Measurements from ENCODE around the gene HIPK2.

Gene HIPK2

DNA sequence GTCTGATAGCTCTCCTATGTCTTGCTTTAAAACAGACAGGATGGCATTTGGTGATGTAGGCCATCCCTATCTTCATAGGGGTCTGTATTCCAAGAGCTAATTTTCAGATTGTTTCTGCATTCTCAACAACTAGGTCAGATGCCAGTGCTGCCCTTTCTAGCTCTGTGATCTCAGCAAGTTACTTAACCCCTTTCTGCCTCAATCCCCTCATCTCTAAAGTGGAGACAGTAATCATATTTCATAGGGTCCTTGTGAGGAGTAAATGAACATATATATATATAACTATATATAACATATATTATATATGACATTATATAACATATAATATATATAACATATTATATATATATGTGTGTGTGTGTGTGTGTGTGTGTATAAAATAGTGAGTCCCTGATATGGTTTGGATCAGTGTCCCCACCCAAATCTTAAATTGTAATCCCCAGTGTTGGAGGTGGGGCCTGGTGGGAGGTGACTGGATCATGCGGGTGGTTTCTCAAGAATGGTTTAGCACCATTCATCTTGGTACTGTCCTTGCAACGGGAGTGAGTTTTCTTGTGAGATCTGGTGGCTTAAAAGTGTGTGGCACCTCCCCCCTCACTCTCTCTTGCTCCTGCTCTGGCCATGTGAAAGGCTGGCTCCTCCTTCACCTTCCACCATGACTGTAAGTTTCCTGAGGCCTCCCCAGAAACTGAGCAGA, 45.2 kb downstream of the HIPK2 start:
- no peak for DNase-seq

DNA sequence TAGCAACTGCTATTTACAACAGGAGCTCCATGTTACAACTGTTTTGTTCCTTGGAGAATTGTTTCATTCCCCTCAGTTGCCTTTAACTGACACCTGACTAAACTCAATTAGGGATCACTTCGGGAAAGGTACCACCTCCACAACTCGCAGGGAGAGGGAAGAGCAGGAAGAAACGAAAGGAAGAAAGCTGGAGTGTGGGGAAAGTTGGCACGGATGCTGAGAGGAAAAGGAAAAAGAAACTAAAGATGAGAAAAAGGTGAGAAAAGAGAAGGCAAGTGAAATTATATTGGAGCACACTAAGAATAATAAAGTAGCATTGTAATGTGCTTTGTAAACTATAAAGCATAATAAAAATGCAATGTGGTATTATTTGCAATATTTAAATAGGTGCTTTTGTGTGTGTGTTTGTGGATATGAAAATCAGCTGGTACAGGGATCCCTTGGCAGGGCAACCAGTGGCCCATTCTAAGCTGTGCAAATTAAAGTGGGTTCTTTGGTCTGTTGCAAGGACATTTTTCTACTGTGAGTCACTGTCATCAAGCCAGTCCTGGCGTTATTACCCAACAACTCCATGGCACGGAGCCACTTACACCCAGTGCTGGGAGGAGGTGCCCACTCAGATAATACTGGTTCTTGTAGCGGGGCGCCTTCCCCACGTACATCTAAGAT, 45.9 kb downstream of the HIPK2 start:
- DNase-seq, result no peak

DNA sequence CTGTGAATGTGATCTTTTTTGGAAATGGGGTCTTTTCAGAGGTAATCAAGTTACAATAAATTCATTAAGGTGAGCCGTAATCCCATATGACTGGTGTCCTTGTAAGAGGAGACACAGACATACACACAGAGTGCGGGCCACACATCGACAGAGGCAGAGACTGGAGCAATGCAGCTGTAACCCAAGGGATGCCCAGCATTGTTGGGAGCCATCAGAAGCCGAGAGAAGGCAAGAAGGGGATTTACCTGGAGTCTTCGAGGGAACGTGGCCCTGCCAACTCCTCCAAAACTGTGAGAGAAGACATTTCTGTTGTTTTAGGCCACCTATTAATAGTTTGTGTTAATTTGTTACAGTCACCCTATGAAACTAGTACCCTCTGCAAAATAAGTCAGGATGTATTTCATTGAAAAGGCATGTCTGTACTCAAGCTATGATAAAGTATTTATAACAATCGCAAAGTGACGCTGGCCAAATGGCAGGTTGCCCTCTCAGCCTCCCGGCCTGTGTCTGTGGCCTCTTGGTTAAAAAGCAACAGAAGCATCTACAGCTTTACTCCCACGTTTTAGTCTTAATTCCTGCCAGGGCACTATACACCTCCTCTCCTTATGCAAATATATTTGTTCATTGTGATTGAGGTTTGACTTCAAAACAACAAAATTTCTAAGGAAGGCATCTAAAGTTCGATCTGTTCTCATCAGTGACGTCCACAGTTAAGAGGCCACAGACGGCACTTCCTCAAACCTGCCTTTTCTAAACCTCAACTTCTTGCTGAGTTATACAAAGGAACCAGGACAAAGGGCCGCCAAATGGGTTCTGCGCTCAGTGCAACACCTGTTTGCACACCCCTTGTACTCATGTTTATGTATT, 46.8 kb downstream of the HIPK2 start:
- DNase-seq, result no peak

DNA sequence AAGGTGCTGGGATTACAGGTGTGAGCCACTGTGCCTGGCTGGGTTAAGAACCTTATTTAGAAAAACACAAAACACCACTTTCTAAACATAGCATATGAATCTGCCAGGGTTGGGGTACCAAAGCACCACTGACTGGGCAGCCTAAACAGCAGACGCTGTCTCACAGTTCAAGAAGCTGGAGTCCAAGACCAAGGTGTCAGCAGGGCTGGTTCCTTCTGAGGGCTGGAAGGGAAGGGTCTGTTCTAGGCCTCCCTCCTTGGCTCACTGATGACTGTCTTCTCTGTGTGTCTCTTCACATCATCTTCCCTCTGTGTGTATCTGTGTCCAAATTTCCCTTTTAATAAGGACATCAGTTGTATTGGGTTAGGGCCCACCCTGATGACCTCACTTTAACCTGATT, 49.6 kb downstream of the HIPK2 start:
- DNase-seq, result no peak

DNA sequence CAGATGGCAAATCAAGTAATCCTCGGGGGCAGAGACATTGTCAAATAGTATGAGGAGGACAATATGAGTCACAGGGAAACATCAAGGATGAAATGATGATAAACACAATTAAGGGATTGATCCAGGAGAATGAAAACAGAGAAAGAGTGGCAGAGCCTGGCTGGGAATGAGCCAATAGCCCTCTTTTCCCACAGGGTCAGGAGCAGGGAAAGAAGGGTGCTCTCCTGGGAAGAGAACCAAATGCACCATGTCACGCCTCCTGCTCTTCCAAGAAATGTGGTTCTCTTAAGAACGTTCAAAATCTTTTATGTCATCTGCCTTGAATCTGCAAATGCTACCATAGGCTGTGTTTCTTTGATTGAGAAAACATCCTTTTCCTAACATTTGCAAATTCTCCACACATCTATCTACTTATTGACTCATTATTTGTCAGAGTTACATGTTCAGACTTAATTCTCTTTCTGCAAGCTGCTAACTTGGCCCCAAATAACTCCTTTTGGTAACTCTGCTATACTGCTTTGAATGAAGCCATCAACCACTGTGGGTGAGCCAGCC, 50.6 kb downstream of the HIPK2 start:
- no peak for DNase-seq

DNA sequence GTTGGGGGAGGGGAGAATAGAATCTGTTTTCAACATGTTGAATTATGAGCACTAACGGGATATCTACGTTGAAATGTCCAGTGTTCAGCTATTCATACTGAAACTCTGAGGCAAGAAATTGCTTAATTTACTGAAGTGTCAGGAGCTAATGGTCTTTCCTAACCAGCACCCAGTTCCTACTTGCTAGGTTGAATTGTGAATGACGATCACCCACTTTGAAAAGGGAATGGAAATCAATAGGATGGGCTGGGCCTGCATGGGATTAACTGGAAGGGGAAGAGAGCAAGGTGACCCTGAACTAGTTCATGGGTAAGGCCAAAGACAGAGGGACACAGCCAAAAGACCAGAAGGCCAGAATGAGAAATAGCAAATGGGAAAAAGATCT, 51.3 kb downstream of the HIPK2 start:
- DNase-seq, result no peak

DNA sequence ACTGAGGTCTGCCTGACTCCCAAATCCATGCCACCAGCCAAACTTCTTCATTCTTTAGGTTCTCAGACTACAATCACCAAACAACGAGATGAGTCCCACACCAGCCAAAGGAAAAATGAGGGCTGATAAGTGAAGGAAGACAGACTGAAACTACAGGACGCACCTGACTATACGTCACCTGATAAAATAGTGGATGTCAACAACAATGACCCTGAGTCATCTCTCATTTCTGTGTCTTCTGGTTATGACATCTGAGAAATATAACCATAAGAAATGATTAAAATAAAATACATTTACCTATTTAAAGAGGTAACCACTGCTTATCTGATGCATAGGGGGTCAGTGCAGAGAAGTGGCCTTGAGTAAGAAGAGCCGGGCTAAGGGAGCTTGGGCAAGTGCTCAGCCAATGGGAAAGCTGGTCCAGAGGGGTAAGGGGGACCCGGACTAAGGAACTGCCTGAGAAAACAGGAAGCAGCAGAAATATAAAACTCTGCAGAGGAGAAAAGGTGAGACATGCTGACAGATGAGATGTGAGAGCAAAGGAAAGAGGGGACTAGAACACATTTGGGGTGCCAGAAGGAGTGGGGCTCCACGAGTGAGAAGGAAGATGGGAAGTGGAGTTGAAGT, 51.8 kb downstream of the HIPK2 start:
- no peak for DNase-seq

DNA sequence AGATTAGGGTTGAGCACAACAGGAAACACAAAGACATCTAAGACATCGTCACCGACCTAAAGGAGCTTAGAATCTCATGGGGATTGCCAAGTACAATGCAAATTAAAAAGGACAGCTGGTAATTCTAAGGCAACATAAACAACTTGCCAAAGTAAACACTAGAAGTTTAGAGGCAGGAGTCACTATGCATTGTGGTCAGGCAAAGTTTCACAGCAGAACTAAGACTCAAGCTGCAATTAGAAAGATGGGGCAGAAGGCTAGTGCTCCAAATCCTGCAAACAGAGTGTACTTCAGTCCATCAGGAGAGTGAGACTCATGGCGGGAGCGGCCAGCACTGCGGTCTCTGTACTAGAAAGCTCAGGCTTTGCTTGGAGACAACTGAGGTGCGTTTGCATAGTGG, 52.7 kb downstream of the HIPK2 start:
- no peak for DNase-seq

DNA sequence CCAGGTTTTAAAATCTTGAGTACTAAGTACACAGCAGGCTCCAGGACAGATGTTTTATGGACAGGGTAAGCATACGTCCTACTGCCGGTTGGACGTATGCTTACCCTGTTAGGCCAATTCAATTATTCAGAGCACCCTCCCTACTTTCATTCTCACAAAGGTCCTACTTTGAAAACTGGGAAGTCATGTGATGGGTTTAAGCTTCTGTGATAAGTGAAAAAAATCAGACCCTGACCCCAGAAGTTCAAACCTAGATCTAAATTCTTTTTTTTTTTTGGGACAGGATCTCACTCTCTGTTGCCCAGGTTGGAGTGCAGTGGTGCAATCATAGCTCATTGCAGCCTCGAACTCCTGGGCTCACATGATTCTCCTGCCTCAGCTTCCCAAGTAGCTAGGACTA, 55.2 kb downstream of the HIPK2 start:
- DNase-seq, result no peak

DNA sequence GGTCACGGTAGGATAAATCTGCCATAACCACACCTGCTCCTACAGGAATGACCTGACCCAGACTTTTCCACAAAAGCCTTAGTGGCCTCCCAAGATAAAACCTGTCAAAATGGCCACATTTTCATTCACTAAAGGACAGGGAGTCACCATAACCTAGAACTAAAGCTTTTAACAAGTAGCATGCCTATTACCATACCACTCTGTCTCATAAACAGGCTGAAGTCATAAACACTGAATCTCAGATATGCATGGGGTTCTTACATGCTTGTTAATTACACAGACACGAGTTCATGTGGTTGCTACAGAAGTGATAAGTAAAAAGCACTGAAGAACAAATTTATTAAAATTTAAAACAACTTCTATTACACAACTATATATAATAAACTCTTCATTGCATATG, 56.0 kb downstream of the HIPK2 start:
- DNase-seq, result no peak

DNA sequence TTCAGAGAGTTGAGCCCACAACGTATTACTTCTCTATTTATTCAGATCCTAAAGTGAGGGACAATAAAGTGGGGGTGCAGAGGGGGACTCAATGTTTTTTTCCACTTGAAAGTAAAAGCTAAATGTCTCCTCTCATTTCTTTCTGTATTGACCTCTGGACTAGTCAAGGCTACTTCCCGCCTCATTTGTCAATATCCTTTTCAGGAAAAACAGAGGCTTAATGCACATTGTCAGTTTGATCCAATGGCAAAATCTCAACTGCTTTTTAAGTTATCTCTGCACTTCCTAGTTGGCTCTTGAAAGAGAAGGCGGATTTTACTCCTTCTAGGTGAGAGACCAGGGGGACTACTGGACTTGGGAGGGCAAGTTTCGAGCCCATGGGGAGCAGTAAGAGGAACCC, 56.4 kb downstream of the HIPK2 start:
- DNase-seq, result no peak

DNA sequence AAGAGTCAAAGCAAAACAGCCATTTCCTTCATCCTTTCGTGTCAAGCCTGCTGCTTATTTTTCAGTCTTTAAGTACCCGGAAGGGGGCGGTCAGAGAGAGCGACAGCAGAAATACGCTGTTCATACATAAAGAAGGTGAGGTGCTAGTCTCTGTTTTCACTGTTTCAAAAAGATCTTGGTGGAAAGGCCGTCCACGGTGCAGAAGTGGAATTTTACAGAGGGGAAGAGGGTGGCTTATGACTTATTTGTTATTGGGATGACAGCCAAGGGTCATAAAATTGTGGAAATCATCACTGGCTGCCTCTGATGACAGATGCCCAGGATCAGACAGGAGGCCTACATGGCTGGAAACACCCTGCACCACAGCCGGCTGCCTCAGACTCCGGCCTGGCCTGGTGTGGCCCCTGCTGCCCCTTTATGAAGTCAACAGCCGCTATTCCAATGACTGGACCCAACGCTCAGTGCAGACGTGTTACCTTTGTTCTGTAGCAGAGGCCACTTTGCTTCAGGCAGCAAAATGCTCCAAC, 57.0 kb downstream of the HIPK2 start:
- DNase-seq, result no peak

DNA sequence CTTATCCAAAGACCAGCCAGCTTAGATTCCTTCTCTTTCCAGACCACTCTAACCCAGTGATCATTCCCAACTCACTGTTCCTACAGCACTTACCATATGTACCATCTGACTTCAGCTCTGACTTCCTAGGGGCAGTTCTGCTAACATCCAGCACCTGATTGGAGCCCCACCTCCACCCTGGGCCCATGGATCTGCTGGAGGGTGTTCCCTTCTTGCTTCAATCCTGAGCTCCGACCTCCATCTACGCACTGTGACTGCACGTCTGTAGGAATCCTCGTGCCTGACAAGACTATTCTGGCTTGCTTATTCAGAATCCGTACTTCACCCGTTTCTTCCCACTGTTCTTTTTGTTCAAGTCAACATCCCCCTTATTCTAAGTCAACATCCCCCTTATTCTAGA, 57.6 kb downstream of the HIPK2 start:
- no peak for DNase-seq

DNA sequence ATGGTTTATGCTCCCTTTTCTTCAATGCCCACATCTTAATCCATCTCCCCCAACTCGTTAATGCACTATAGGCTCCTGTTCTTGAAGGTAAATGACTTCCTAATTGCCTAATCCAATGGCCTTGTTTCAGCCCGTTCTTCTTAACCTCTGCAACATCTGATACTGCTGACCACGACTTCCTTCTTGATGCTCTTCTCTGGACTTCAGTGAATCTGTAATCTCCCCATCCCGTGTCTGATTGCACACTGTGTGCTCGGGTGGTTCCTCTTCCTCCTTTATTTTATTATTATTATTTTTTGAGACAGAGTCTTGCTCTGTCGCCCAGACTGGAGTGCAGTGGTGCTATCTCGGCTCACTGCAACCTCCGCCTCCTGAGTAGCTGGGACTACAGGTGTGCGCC, 58.9 kb downstream of the HIPK2 start:
- no peak for DNase-seq

DNA sequence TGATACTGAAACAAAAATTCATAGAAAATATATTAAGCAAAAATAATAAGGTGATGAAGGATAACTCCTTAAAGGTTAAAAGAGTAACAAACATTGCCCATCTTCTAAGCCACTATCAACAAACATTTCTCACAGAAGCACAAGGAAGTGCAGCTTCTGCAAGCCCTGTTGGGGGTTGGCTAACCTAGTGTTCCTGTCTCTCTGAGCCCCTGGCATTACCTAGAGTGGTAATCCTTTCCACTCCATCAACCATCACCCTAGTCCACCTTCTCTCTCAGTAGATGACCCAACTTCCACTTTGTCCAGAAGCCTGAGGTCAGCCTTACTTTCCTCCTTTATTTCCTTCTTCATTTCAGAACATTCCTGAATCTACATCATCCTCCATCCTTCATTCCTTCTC, 59.7 kb downstream of the HIPK2 start:
- no peak for DNase-seq

DNA sequence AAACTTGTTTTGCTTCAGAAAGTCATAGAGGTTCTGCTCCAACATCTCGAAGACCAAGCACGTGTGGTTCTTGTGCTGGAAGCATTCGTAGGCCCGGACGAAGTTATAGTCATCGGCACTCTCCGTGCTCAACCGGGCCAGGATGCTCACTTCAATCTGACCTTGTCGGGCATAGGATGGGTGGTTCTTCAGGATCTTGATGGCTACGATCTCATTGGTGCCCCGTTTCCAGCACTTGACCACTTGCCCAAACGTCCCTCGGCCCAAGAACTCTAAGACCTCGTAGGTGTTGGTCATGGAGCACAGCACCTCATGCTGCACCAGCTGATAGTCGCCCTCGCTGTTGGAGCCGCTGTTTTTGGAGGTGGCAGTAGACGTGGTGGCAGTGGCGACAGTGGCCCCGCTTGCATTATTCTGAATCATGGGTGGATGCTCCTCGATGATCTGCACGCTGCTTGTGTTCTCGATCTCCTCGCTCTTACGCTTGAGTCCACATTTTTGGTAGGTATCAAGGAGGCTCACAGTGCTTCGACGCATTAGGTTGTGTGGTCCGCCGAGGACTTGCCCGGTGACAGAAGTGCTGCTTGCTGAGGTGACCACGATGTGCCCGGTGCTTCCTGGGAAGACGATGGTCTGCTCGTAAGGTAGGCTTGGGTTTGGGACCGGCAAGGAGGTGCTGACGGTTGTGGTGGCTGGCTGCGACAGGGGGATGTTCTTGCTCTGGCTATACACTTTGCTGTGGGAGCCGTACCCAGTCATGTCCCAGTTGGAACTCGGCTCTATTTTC, 61.4 kb downstream of the HIPK2 start:
- no peak for DNase-seq

DNA sequence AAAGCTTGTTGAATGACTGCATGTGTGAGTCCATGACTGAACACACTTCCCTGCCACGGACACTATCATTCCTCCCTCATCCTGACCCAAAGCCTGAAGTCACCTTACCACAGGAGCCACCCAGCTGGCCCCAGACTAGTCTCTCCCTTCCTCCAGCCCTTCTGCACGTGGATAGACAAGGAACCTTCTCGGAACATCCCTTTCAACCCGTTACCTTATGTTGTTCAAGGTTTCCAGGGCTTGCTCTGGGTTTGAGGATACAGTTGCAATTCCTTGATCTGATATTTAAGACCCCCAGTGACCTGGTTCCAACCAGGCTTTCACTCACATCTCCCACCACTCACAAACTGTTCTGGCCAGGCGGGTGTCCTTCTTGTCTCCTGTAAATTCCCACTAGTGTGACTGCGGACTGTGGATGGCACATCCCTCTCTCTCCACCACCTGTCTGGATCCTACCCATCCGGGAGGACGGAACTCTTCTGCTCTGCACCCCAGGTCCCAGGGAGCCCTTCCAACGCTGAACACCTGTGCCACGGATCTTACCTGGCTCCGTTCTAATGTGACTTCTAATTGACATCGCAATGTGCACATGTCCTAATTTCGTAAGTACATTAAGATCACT, 62.5 kb downstream of the HIPK2 start:
- no peak for DNase-seq

DNA sequence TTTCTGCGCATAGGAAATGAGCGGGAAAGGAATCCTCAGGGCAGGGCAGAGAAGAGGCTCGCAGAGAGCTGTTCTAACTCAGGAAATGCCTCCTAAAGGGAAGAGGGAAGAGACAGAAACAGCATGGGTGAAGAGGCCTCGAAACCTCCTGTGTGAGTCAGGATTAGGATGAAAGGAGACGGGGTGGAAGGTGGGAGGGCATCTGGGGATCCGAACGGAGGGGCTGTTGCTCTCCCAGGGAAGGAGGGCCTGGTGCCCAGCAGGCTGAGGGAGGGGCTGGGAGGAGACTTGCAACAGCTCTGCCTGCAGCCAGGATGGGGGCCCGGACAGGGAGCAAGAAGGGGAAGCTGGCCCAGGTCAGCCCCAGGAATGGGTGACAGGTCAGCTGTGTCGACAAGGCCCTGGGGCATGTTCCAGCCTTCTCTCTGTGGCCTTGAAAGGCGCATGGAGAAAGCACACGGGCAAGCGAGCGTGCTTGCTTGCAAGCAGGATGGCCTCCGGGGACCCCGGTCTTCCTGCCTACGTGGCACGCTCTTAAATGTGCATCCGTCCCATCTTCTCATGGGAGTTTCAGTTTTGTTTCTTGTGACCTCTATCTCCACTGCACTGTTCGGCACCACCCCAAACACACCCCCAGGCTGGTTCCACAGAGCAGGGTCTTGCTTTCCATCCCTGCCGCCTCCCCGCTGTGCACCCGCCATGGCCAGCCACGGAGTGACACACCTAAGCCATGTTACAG, 63.5 kb downstream of the HIPK2 start:
- DNase-seq, result no peak

DNA sequence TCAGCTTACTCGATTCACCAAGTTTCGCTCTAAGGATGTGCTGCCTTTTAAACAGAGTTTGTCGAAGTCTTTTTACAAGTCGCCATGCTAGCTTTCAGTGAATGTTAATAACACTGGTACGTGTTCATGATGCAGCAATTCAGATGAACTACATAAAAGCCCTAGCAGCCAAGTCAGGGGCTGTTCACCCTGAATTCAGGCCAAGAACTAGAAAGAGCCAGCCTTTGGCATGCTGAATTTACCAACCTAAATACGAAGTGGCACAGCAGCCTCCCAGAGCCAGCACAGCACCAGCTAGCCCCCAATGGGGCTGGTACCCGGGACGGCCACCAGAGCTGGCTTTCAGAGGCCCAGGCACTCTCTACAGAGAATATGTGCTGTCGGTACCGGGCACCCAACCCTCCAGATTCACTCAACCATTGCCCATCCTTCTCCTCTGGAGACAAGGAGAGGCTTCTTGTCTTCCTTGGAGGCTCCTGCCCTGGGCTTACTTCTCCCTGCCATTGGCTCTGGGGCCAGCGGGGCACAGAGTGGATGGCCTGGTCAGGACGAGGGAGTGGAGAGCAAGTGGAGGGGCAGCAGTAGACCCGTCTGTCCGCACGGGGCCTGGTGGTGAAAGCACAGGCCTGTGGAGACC, 64.2 kb downstream of the HIPK2 start:
- DNase-seq, result no peak

DNA sequence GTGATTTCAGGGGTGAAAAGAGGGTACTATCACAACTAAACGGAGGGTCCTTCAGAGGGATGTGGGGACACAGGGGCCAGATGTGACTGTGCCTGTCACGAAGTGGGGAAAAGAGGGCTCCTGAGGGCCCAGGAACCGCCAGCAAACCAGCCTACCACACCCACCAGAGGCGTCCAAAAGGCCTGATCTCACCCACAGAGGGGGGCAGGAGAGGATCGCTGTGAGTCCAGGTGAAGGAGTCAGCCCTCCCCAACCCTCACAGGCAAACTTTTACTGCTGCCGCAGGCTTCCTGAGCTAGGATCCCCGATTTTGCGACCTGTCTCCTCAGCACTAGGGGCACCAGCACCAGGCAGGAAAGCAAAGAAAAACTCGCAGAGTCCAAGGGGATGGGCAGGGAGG, 64.7 kb downstream of the HIPK2 start:
- no peak for DNase-seq
